ENCODE results near the gene ERCC1. TPM values are rescaled to one million over a fixed set of nuclear protein-coding genes. Genes with fewer than 3 reads are reported as not detected.
A peak's percentile ranks its signal among the peaks of the same experiment; 100 is the strongest.

ERCC1 gene
- polyA plus RNA-seq, 1 of the 3 experiments (the other 2 are of a cell fraction): 95.3 TPM

DNA sequence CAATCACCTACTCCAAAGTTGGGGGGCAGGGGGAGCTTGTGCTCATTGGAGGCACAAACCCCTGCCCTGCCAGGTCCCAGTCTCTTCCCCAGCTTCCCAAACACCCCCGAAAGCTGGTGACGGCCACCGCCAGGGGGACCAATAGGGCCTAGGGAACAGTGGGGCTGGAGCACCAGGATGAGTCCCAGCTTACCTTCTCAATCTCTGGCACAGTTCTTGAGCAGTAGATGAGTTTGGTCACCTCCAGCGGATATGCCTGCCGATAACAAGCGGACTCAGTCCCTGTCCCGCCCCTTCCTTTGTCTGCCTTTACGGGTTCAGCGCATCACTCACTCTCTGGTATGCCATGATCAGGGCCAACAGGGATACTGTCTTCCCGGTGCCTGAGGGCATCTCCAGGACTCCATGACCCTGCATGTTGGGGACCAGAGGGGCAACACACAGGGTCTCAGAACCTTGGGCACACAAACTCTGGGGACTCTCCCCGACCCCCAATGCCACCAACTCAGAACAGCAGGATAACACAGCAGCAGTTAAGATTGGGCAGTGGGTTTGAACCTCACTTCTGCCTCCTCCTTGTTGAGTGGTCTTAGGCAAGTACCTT is 54.9 kb downstream of the ERCC1 start:
- Histone ChIP-seq H3F3A (replicated peaks; ENCODE audit: insufficient read depth) (peaks cover 10% of the 10 kb centered on the region), H3K9me2 (no peaks in the 10 kb centered on the region), H3K4me3 (ENCODE audit: low read depth in 2 of 2, low read length in 1 of 2) (peak overlapping the region in 1 of 2 experiments; percentile 90; a peak in 3 of 4 replicates), H3K4me1 (ENCODE audit: control insufficient read depth in 1 of 2, insufficient read depth in 2 of 2, low read depth in 1 of 2, low read length in 1 of 2) (peaks cover 4 to 7% of the 10 kb centered on the region in 2 experiments; a peak in 1 of 4 replicates), H2AFZ (ENCODE audit: low read depth) (no peak overlapping the region), H3K9ac (no peak overlapping the region), H3K79me2 (ENCODE audit: insufficient read depth) (peaks cover 46% of the 10 kb centered on the region), H3K27me3 (ENCODE audit: insufficient read depth) (no peaks in the 10 kb centered on the region), H3K4me2 (peak overlapping the region; percentile 96), H4K20me1 (ENCODE audit: insufficient read depth) (no peaks in the 10 kb centered on the region), H3K27ac (ENCODE audit: low read depth in 2 of 2, low read length in 1 of 2) (no peak overlapping the region), H3K9me3 (no peaks in the 10 kb centered on the region), H3K36me3 (replicated peaks in 1 of 2; ENCODE audit: control insufficient read depth in 1 of 2, insufficient read depth in 2 of 2, low read length in 1 of 2) (peaks cover 4 to 17% of the 10 kb centered on the region in 2 experiments)
- TF ChIP-seq GABPA (IDR thresholded peaks at IDR 0.05; ENCODE audit: low read depth) (no peak), RFX5 (IDR thresholded peaks at IDR 0.05; ENCODE audit: low read length) (no peak), TEAD4 (IDR thresholded peaks at IDR 0.05; ENCODE audit: borderline replicate concordance, insufficient read depth) (no peak), NRF1 (IDR thresholded peaks at IDR 0.05; ENCODE audit: low read depth, low read length) (no peak), EZH2phosphoT487 (IDR thresholded peaks at IDR 0.05; ENCODE audit: borderline replicate concordance, low read depth) (no peak), CHD2 (IDR thresholded peaks at IDR 0.05; ENCODE audit: low read length, partially characterized antibody) (no peak), FOXJ3 (CRISPR knock-in tag; IDR thresholded peaks at IDR 0.05) (no peak), ELF1 (IDR thresholded peaks at IDR 0.05) (no peak)
- TF ChIP-seq, protein P1, sequence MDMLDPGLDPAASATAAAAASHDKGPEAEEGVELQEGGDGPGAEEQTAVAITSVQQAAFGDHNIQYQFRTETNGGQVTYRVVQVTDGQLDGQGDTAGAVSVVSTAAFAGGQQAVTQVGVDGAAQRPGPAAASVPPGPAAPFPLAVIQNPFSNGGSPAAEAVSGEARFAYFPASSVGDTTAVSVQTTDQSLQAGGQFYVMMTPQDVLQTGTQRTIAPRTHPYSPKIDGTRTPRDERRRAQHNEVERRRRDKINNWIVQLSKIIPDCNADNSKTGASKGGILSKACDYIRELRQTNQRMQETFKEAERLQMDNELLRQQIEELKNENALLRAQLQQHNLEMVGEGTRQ (IDR thresholded peaks at IDR 0.05; ENCODE audit: borderline replicate concordance, low read depth, low read length): no peak
- TF ChIP-seq, protein P2, sequence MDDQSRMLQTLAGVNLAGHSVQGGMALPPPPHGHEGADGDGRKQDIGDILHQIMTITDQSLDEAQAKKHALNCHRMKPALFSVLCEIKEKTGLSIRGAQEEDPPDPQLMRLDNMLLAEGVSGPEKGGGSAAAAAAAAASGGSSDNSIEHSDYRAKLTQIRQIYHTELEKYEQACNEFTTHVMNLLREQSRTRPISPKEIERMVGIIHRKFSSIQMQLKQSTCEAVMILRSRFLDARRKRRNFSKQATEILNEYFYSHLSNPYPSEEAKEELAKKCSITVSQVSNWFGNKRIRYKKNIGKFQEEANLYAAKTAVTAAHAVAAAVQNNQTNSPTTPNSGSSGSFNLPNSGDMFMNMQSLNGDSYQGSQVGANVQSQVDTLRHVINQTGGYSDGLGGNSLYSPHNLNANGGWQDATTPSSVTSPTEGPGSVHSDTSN (IDR thresholded peaks at IDR 0.05): no peak
- no peak for DNase-seq
- ChIA-PET CTCF (interaction anchor here (1.3 to 1.5 kb wide), 2 partner anchors 9 to 36 kb away, joined by 3 to 4 read pairs; partner anchors contain the start of gene PPP1R13L), POLR2A (no interaction called here)
- WGBS (ENCODE audit: low lambda C conversion rate): 100% methylated on average over 8 of the region's 11 CpGs

DNA sequence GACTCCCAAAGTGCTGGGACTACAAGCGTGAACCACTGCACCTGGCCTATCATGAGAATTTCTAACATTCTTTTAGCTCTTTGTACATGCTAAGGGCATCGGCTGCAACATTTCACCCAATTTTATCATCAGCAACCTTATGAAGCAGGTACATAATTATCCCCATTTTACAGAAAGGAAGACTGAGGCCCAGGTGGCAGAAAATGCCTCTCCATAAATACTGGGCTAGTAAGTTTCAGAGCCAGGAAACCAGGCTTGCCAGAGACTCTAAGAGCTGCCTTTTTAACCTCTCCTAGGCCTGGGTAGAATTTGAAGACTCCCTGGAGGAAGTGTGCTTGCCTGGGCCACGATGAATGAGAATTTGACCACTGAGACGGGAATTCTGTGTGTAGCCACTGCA is 55.6 kb downstream of the ERCC1 start:
- Histone ChIP-seq H3K4me3 (ENCODE audit: low read depth in 2 of 2, low read length in 1 of 2) (no peak overlapping the region; a peak in 1 of 4 replicates), H2AFZ (ENCODE audit: low read depth) (no peak overlapping the region), H4K20me1 (ENCODE audit: insufficient read depth) (no peaks in the 10 kb centered on the region), H3K27ac (ENCODE audit: low read depth in 2 of 2, low read length in 1 of 2) (no peak overlapping the region), H3K27me3 (ENCODE audit: insufficient read depth) (no peaks in the 10 kb centered on the region), H3K4me1 (ENCODE audit: control insufficient read depth in 1 of 2, insufficient read depth in 2 of 2, low read depth in 1 of 2, low read length in 1 of 2) (peaks cover 4 to 7% of the 10 kb centered on the region in 2 experiments; a peak in 1 of 4 replicates), H3K79me2 (ENCODE audit: insufficient read depth) (peaks cover 46% of the 10 kb centered on the region), H3K9ac (no peak overlapping the region), H3K9me3 (no peaks in the 10 kb centered on the region), H3K36me3 (replicated peaks in 1 of 2; ENCODE audit: control insufficient read depth in 1 of 2, insufficient read depth in 2 of 2, low read length in 1 of 2) (peaks cover 8 to 17% of the 10 kb centered on the region in 2 experiments), H3K9me2 (no peaks in the 10 kb centered on the region), H3F3A (replicated peaks; ENCODE audit: insufficient read depth) (peaks cover 10% of the 10 kb centered on the region), H3K4me2 (peak overlapping the region; percentile 96)
- DNase-seq: no peak
- ChIA-PET CTCF (interaction anchor here (1.3 to 1.6 kb wide), 2 partner anchors 10 to 29 kb away, joined by 3 to 6 read pairs; no protein-coding TSS in a partner anchor), POLR2A (no interaction called here)
- TF ChIP-seq, protein P3, sequence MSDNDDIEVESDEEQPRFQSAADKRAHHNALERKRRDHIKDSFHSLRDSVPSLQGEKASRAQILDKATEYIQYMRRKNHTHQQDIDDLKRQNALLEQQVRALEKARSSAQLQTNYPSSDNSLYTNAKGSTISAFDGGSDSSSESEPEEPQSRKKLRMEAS (IDR thresholded peaks at IDR 0.05; ENCODE audit: low read depth): no peak
- TF ChIP-seq NFIC (IDR thresholded peaks at IDR 0.05; ENCODE audit: borderline replicate concordance) (no peak), TCF12 (IDR thresholded peaks at IDR 0.05) (no peak), MXI1 (IDR thresholded peaks at IDR 0.05; ENCODE audit: low read depth, low read length) (no peak), EP300 (IDR thresholded peaks at IDR 0.05; ENCODE audit: borderline replicate concordance in 1 of 2, low read depth in 1 of 2, low read length in 1 of 2) (no peak), JUND (IDR thresholded peaks at IDR 0.05) (no peak), POLR2AphosphoS5 (IDR thresholded peaks at IDR 0.05; ENCODE audit: low read depth, low read length) (no peak), TEAD4 (IDR thresholded peaks at IDR 0.05; ENCODE audit: borderline replicate concordance, insufficient read depth) (no peak), RXRA (IDR thresholded peaks at IDR 0.05; ENCODE audit: borderline replicate concordance, low read depth) (no peak), CHD2 (IDR thresholded peaks at IDR 0.05; ENCODE audit: low read length, partially characterized antibody) (no peak), EZH2phosphoT487 (IDR thresholded peaks at IDR 0.05; ENCODE audit: borderline replicate concordance, low read depth) (no peak)
- TF ChIP-seq, protein P2 (IDR thresholded peaks at IDR 0.05): no peak
- TF ChIP-seq, protein P4, sequence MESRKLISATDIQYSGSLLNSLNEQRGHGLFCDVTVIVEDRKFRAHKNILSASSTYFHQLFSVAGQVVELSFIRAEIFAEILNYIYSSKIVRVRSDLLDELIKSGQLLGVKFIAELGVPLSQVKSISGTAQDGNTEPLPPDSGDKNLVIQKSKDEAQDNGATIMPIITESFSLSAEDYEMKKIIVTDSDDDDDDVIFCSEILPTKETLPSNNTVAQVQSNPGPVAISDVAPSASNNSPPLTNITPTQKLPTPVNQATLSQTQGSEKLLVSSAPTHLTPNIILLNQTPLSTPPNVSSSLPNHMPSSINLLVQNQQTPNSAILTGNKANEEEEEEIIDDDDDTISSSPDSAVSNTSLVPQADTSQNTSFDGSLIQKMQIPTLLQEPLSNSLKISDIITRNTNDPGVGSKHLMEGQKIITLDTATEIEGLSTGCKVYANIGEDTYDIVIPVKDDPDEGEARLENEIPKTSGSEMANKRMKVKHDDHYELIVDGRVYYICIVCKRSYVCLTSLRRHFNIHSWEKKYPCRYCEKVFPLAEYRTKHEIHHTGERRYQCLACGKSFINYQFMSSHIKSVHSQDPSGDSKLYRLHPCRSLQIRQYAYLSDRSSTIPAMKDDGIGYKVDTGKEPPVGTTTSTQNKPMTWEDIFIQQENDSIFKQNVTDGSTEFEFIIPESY (IDR thresholded peaks at IDR 0.05; ENCODE audit: borderline replicate concordance, low read depth): no peak
- TF ChIP-seq, protein P5, sequence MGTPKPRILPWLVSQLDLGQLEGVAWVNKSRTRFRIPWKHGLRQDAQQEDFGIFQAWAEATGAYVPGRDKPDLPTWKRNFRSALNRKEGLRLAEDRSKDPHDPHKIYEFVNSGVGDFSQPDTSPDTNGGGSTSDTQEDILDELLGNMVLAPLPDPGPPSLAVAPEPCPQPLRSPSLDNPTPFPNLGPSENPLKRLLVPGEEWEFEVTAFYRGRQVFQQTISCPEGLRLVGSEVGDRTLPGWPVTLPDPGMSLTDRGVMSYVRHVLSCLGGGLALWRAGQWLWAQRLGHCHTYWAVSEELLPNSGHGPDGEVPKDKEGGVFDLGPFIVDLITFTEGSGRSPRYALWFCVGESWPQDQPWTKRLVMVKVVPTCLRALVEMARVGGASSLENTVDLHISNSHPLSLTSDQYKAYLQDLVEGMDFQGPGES (IDR thresholded peaks at IDR 0.05; ENCODE audit: low read depth, low read length): no peak
- WGBS (ENCODE audit: low lambda C conversion rate): 98% methylated on average over 3 of the region's 4 CpGs

Data from SK-N-SH (cell line).